ENCODE data around the gene FBXW2.

Gene FBXW2

DNA sequence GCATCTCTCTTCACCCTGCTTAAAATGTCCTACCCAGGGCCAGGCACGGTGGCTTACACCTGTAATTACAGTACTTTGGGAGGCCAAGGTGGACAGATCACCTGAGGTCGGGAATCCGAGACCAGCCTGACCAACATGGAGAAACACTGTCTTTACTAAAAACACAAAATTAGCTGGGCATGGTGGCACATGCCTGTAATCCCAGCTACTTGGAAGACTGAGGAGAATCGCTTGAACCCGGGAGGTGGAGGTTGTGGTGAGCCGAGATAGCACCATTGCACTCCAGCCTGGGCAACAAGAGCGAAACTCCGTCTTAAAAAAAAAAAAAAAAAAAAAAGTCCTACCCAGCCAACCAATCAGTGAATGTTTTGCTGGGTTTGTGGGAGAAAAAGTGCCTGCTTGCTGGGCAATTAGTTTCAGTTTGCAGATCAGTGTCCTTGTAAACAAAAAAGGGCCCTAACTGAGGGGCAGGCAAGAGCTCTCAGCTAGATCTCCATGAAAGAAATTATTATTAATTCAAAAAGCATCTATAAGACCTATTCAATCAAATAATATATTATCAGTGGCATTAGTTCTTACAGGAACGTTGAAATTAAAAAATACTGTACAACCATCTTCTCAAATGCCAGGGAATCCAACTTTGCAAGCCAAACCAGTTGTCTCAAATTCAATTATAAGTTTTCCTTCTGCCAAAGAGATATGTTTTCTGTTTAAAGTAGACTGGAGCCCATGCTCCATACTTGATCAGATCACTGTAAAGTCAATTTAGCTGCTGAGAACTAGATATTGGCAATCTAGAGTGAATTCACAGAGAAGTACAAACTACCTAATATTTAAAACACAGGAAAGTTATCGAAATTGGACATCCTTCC is 82.9 kb downstream of the FBXW2 start:
- peak overlapping the region; percentile 6 for H3K4me3 ChIP-seq (ENCODE audit: low read depth, low read length)
- in situ Hi-C loops (cut with HindIII; ENCODE audit: low sequenced_read_pairs): no loop called here
- TF ChIP-seq, protein P1, sequence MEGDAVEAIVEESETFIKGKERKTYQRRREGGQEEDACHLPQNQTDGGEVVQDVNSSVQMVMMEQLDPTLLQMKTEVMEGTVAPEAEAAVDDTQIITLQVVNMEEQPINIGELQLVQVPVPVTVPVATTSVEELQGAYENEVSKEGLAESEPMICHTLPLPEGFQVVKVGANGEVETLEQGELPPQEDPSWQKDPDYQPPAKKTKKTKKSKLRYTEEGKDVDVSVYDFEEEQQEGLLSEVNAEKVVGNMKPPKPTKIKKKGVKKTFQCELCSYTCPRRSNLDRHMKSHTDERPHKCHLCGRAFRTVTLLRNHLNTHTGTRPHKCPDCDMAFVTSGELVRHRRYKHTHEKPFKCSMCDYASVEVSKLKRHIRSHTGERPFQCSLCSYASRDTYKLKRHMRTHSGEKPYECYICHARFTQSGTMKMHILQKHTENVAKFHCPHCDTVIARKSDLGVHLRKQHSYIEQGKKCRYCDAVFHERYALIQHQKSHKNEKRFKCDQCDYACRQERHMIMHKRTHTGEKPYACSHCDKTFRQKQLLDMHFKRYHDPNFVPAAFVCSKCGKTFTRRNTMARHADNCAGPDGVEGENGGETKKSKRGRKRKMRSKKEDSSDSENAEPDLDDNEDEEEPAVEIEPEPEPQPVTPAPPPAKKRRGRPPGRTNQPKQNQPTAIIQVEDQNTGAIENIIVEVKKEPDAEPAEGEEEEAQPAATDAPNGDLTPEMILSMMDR (IDR thresholded peaks at IDR 0.05; ENCODE audit: low read depth, low read length): no peak
- peak; percentile 59 for DNase-seq (ENCODE audit: low read depth, low spot score)

DNA sequence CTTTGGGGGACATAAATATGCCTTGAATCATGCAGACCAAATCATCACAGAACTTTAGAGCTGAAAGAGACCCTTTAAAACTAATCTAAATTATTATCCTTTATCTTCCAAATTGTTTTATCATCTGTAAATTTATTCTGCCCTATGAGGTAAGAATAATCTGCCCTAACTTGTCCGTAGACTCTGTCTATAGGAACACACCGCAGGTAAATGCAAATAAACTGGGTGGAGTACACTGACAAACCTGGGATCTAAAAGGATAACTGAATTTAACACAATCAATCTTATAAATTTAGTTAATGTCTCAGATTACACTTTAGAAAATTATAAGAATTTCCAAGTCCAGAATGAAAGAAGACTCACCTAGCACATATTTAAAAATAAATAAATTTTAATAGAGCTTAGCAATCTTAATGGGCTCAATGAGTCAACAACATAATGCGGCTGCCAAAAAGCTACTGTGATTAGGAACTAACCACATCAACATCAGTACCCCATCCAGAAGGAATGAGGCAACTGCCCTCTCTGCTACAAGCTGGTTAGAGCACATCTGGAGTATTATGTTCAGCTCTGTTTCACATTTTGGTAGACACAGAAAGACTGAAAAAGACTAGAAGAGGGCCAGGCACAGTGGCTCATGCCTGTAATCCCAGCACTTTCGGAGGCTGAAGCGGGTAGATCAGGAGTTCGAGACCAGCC is 84.5 kb downstream of the FBXW2 start:
- peak; percentile 53 for DNase-seq (ENCODE audit: low read depth, low spot score)

DNA sequence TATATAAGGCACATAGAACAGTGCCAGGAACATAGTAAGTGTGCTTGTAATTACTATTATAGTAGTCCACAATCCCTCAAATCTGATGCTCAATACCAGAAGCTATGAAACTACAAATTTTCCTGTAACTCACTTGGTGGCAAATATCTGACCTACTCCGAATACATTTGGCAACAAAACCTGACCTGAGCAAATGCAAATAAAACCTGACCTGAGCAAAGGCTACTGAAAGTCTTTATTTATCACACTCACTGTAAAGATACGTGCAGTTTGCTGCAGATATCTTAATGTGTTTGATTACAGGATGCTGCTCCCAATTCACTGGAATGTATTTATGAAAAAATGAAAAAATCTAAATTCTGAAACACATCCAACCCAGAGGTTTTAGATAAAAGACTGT is 86.0 kb downstream of the FBXW2 start:
- H3K4me3 ChIP-seq (ENCODE audit: low read depth, low read length): no peak overlapping the region
- TF ChIP-seq, protein P1 (IDR thresholded peaks at IDR 0.05; ENCODE audit: low read depth, low read length): no peak
- in situ Hi-C loops (cut with HindIII; ENCODE audit: low sequenced_read_pairs): no loop called here
- DNase-seq (ENCODE audit: low read depth, low spot score): no peak

More for the DNA sequence above, 84.5 kb downstream of the FBXW2 start:
- in situ Hi-C loops (cut with HindIII; ENCODE audit: low sequenced_read_pairs): no loop called here
- no peak overlapping the region for H3K4me3 ChIP-seq (ENCODE audit: low read depth, low read length)
- TF ChIP-seq, protein P1 (IDR thresholded peaks at IDR 0.05; ENCODE audit: low read depth, low read length): no peak

Measured in astrocyte of the spinal cord (primary cell).